ENCODE results near the gene IRF1. TPM values are rescaled to one million over a fixed set of nuclear protein-coding genes. Genes with fewer than 3 reads are reported as not detected.

The IRF1 gene
- total RNA-seq (2021; fragmentation: NEBNext Ultra II Directional; extraction: Animal tissue kit (Norgen Biotek cat#: 25700)) (8.5 TPM in 2 replicates), polyA plus RNA-seq (2011; rRNA removed) (2.9 and 4.0 TPM in 2 replicates), polyA minus RNA-seq (2011; rRNA and poly(A)+ RNA removed) (11.9 and 15.3 TPM in 2 replicates)
- polyA plus RNA-seq (2011; cell fraction: cytosol; rRNA removed) = 3.7 TPM
- polyA plus RNA-seq (2011; cell fraction: nucleus; rRNA removed) = 9.7 TPM
- 6.1 to 7.7 TPM (median 7.3 TPM) in 4 replicates for polyA plus RNA-seq (2012, experiment 1 of 2)
- polyA plus RNA-seq (2012, experiment 2 of 2) = 6.4 TPM
- polyA plus RNA-seq (2013, experiment 1 of 2) = 3.9 TPM
- 2.8 TPM for polyA plus RNA-seq (2013, experiment 2 of 2)
- polyA minus RNA-seq (2011; cell fraction: cytosol; rRNA and poly(A)+ RNA removed) = 5.3 TPM
- polyA minus RNA-seq (2011; cell fraction: nucleus; rRNA and poly(A)+ RNA removed) = 25.1 TPM
- long read RNA-seq, experiment 1, partial matches to known transcripts = 2 of 3 reads
- long read RNA-seq, experiment 1, other reads (novel, unspliced or antisense) = 0 of 3 reads
- long read RNA-seq, experiment 2 = 0 reads

GRCh38 chr5:132490484-132491367, at the start of gene IRF1:
Gene IRF1, minus strand, starts transcription at chr5:132490773. Its CDS starts 1,295 bp downstream, at chr5:132489478.
- Histone ChIP-seq H3K79me2 (ENCODE audit: control insufficient read depth in 1 of 2, insufficient read depth in 2 of 2, low read length in 2 of 2) (no peaks in the 10 kb centered on the region), H3K23ac (ENCODE audit: insufficient read length) (no peak within 1 kb of the TSS), H2AK5ac (ENCODE audit: low read depth, low read length) (no peak within 1 kb of the TSS), H2BK20ac (ENCODE audit: low read length) (no peak within 1 kb of the TSS), H4K20me1 (replicated peaks in 1 of 2; ENCODE audit: control insufficient read depth in 1 of 2, insufficient read depth in 2 of 2, low read length in 2 of 2) (peaks cover 0 to 13% of the 10 kb centered on the region in 2 experiments), H2BK15ac (ENCODE audit: low read length) (peak within 1 kb of the TSS; percentile 61; the same call in 1 of the 2 replicates), H3K4me1 (replicated peaks in 1 of 4; ENCODE audit: control insufficient read depth in 3 of 4, insufficient read depth in 4 of 4, low read length in 3 of 4) (peaks cover 10 to 17% (median 15%) of the 10 kb centered on the region in 4 experiments), H3K4ac (replicated peaks; ENCODE audit: insufficient read length, low read depth, low read length) (peak within 1 kb of the TSS; percentile 40), H3K23me2 (ENCODE audit: low read depth, low read length) (peaks cover 19% of the 10 kb centered on the region; the same call in 1 of the 2 replicates), H3K18ac (ENCODE audit: extremely low read depth, low read length) (peak within 1 kb of the TSS; percentile 48), H3K56ac (replicated peaks; ENCODE audit: insufficient read length, low read depth, low read length) (peak within 1 kb of the TSS; percentile 66), H3K14ac (ENCODE audit: insufficient read length) (no peak within 1 kb of the TSS), H3K9me3 (ENCODE audit: insufficient read depth in 2 of 2, low read depth in 1 of 2, low read length in 1 of 2) (no peaks in the 10 kb centered on the region), H3K9ac (replicated peaks in 1 of 4; ENCODE audit: extremely low read depth in 1 of 4, low read depth in 3 of 4, low read length in 3 of 4) (peak within 1 kb of the TSS; percentile 45 to 61 (median 50)), H4K5ac (ENCODE audit: insufficient read length, low read depth, low read length) (peak within 1 kb of the TSS; percentile 55), H2AFZ (ENCODE audit: low read length) (peak within 1 kb of the TSS; percentile 28; the same call in 1 of the 2 replicates), H3K27me3 (replicated peaks in 1 of 4; ENCODE audit: control insufficient read depth in 3 of 4, extremely low read depth in 1 of 4, insufficient read depth in 3 of 4, low read length in 3 of 4) (peaks cover 0 to 7% (median 4%) of the 10 kb centered on the region in 4 experiments; a peak in 3 of 7 replicates), H3K4me2 (ENCODE audit: insufficient read depth in 1 of 2, low read depth in 2 of 2, low read length in 2 of 2) (peak within 1 kb of the TSS; percentile 87 to 91), H2BK120ac (replicated peaks; ENCODE audit: low read depth, low read length) (no peak within 1 kb of the TSS), H3K36me3 (ENCODE audit: control insufficient read depth in 2 of 4, insufficient read depth in 4 of 4, low read length in 3 of 4) (peaks cover 0 to 13% (median 4%) of the 10 kb centered on the region in 4 experiments; a peak in 6 of 8 replicates), H3K4me3 (ENCODE audit: extremely low read depth in 1 of 4, insufficient read depth in 2 of 4, low read depth in 3 of 4, low read length in 4 of 4) (peak within 1 kb of the TSS; percentile 60 to 71 (median 67)), H4K8ac (ENCODE audit: extremely low read depth, insufficient read depth, low read length) (peak within 1 kb of the TSS; percentile 91), H2BK5ac (ENCODE audit: low read depth, low read length) (peak within 1 kb of the TSS; percentile 35; the same call in 1 of the 2 replicates), H3K27ac (ENCODE audit: low read depth, low read length) (peak within 1 kb of the TSS; percentile 67; the same call in 1 of the 2 replicates), H3K79me1 (ENCODE audit: low read depth, low read length) (no peaks in the 10 kb centered on the region; the same call in 1 of the 2 replicates), H2BK12ac (ENCODE audit: low read depth, low read length) (0 out of 2 replicates have a peak within 1 kb of the TSS, but pooled peaks have one; percentile 27), H4K91ac (replicated peaks; ENCODE audit: insufficient read length, low read length) (peak within 1 kb of the TSS; percentile 70)
- 2% methylated on average over 49 of the region's 87 CpGs; no CpG with 5 or more reads in 1 of the 2 experiments for WGBS, 2 experiments (ENCODE audit: extremely low coverage in 1 of 2, insufficient coverage in 1 of 2, insufficient read length in 1 of 2, insufficient replicate concordance in 2 of 2, low coverage in 1 of 2, low lambda C conversion rate in 2 of 2, missing lambda C conversion rate in 1 of 2)
- FAIRE-seq (no peak), DNase-seq (ENCODE audit: low read depth in 1 of 2, low spot score in 2 of 2) (peak; percentile 78 to 95)
- ChIA-PET CTCF (ENCODE audit: partially characterized antibody) (interaction anchor here (0.7 to 19.9 kb wide), 18 partner anchors 10 to 330 kb away, joined by 3 to 353 read pairs (median 4); no protein-coding TSS in a partner anchor), POLR2A (ENCODE audit: partially characterized antibody) (interaction anchor here (0.6 to 5.4 kb wide), 32 partner anchors 8 to 197 kb away, joined by 3 to 49 read pairs (median 7); partner anchors contain the start of genes SLC22A4 and SLC22A5)
- peak; percentile 91 for TF ChIP-seq POLR2AphosphoS5 (IDR thresholded peaks at IDR 0.05; ENCODE audit: low read depth, low read length)
- no peak for TF ChIP-seq TCF12 (IDR thresholded peaks at IDR 0.05; ENCODE audit: low read depth, low read length)
- peak; percentile 61 for TF ChIP-seq E2F6 (IDR thresholded peaks at IDR 0.05)
- TF ChIP-seq TAF1 (IDR thresholded peaks at IDR 0.05; ENCODE audit: low read depth, low read length) = peak; percentile 98
- TF ChIP-seq RNF2 (IDR thresholded peaks at IDR 0.05; ENCODE audit: borderline replicate concordance, low read depth, low read length, missing control alignments, poor library complexity, severe bottlenecking) = no peak
- TF ChIP-seq EGR1 (IDR thresholded peaks at IDR 0.05; ENCODE audit: borderline replicate concordance, low read depth, low read length) = peak; percentile 11; the same call in 1 of the 2 replicates
- TF ChIP-seq TEAD4 (IDR thresholded peaks at IDR 0.05; ENCODE audit: low read depth, low read length) = no peak

Data from H1 (cell line).